OCI-LY3 (cell line): ENCODE measurements around the gene PFDN1.
A peak's percentile ranks its signal among the peaks of the same experiment; 100 is the strongest.

Source experiments
- H2AFZ ChIP-seq: fragments of 200-600, 300-600 bp; shearing (Covaris generic); 2 replicates; pipeline ENCODE4 v1.6.0; 2014; ENCODE audit warnings: antibody characterized with exemption, low read depth, low read length
- H3K27ac ChIP-seq: fragments of 200-600, 300-600 bp; sonication (generic); 2 replicates; pipeline ENCODE4 v1.5.1; 2014; ENCODE audit warnings: mild to moderate bottlenecking, low read length, moderate library complexity, mixed read lengths
- H3K27me3 ChIP-seq: fragments of 200-600, 300-600 bp; sonication (generic); 2 replicates; pipeline ENCODE4 v1.6.1; 2014; ENCODE audit warnings: low read depth, low read length, mixed read lengths
- H3K36me3 ChIP-seq: fragments of 200-600, 300-600 bp; sonication (generic); replicated peaks from 2 replicates; pipeline ENCODE3; 2014; ENCODE audit warnings: low read depth, low read length, mixed read lengths
- H3K4me1 ChIP-seq: fragments of 300-600, 200-600 bp; sonication (generic); 2 replicates; pipeline ENCODE4 v1.6.1; 2014; ENCODE audit warnings: low read length, mixed read lengths
- H3K4me2 ChIP-seq: fragments of 200-600, 300-600 bp; sonication (generic); 2 replicates; pipeline ENCODE4 v1.6.1; 2014; ENCODE audit warnings: low read length, mixed read lengths
- H3K4me3 ChIP-seq: fragments of 300-600, 200-600 bp; sonication (generic); 2 replicates; pipeline ENCODE4 v1.5.1; 2014; ENCODE audit warnings: antibody characterized with exemption, mild to moderate bottlenecking, low read length, moderate library complexity
- H3K79me2 ChIP-seq: fragments of 300-600, 200-600 bp; shearing (Covaris generic); 2 replicates; pipeline ENCODE4 v1.6.1; 2014; ENCODE audit warnings: mild to moderate bottlenecking, low read length, mixed read lengths
- H3K9ac ChIP-seq: fragments of 300-600, 200-600 bp; shearing (Covaris generic); 2 replicates; pipeline ENCODE4 v1.6.0; 2014; ENCODE audit warnings: mild to moderate bottlenecking, low read length, moderate library complexity
- H3K9me3 ChIP-seq: fragments of 200-600, 300-600 bp; shearing (Covaris generic); 2 replicates; pipeline ENCODE4 v1.6.1; 2014; ENCODE audit warnings: low read length, mixed read lengths; ENCODE audit not compliant: insufficient read depth
- H4K20me1 ChIP-seq: fragments of 200-600, 300-600 bp; sonication (generic); 2 replicates; pipeline ENCODE4 v1.6.1; 2016; ENCODE audit warnings: low read length, mixed read lengths; ENCODE audit not compliant: insufficient read depth
- EZH2phosphoT487 ChIP-seq: fragments of 200-600 bp; shearing (Covaris generic); IDR thresholded peaks from 2 replicates; pipeline ENCODE4 v1.6.1; 2018; ENCODE audit warnings: antibody characterized with exemption, mixed run types, low read depth
- TF ChIP-seq, protein P1 (sequence below): fragments of 200-600, 300-600 bp; sonication (generic); IDR thresholded peaks from 2 replicates; pipeline ENCODE4 v1.5.1; 2014; ENCODE audit warnings: antibody characterized with exemption, low read length, low read depth

PFDN1 gene

DNA sequence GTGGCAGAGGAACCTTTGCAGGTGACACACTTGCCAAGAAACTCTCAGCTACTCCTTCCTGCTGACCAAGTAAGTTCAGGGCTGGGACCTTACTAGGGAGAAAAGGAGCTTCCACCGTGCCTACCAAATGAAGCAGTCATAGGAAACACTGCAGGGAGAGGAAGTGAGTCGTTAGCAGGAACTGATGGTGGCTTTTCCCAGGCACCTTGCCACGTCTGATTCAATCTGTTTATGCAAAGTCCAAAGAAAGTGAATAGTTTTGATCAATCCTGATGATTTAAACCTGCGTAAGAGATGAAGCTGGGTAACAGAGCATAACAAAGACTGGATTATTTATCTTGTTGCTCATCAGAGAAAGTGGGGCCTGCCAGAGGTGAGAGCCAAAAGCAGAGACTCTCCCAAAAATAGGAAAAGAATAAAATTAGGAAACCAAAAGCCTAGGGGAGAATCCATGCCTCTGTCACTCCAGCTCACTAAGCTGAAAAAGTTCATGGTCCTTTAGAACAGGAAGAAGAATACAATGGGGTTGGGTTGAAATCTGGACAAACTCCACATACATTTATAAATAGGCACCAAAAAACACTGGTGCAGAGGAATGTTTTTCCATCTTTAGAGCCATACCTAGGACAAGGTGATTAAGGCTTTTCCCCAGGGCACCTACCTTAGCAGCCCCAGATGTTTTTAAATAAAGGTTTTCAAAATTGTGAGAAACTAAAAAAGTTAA, 9.3 kb upstream of the PFDN1 start:
- Histone ChIP-seq H3K4me3 (no peak overlapping the region), H2AFZ (peak overlapping the region; percentile 6; the same call in 1 of the 2 replicates), H3K4me2 (no peak overlapping the region), H3K9me3 (no peaks in the 10 kb centered on the region), H3K9ac (no peak overlapping the region), H3K27me3 (no peaks in the 10 kb centered on the region), H3K27ac (no peak overlapping the region), H3K79me2 (no peaks in the 10 kb centered on the region), H3K4me1 (no peaks in the 10 kb centered on the region), H3K36me3 (no peaks in the 10 kb centered on the region), H4K20me1 (no peaks in the 10 kb centered on the region)
- TF ChIP-seq, protein P1, sequence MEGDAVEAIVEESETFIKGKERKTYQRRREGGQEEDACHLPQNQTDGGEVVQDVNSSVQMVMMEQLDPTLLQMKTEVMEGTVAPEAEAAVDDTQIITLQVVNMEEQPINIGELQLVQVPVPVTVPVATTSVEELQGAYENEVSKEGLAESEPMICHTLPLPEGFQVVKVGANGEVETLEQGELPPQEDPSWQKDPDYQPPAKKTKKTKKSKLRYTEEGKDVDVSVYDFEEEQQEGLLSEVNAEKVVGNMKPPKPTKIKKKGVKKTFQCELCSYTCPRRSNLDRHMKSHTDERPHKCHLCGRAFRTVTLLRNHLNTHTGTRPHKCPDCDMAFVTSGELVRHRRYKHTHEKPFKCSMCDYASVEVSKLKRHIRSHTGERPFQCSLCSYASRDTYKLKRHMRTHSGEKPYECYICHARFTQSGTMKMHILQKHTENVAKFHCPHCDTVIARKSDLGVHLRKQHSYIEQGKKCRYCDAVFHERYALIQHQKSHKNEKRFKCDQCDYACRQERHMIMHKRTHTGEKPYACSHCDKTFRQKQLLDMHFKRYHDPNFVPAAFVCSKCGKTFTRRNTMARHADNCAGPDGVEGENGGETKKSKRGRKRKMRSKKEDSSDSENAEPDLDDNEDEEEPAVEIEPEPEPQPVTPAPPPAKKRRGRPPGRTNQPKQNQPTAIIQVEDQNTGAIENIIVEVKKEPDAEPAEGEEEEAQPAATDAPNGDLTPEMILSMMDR: no peak
- no peak for TF ChIP-seq EZH2phosphoT487

DNA sequence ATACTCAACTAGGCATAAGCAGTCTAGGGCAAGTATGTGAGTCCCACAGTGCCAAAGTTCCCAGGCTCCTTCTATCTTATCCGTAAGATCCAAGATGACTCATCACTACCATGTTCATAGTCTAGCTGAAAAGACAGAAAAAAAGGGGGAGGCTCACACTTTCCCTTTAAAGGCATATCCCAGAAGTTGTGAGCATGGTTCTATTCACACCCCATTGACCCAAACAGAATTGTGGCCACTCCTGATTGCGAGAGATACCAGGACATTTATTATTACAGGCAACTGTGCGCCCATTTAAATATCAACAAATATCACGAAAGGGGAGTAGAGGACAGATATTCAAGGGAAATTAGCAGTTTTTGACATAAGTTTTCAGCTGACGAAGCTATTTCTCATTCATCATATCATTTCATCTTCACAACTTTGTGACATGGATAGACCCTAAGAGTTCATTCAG, 8.1 kb upstream of the PFDN1 start:
- Histone ChIP-seq H3K4me2 (no peak overlapping the region), H3K27ac (no peak overlapping the region)
- TF ChIP-seq, protein P1: no peak
- TF ChIP-seq EZH2phosphoT487: no peak

DNA sequence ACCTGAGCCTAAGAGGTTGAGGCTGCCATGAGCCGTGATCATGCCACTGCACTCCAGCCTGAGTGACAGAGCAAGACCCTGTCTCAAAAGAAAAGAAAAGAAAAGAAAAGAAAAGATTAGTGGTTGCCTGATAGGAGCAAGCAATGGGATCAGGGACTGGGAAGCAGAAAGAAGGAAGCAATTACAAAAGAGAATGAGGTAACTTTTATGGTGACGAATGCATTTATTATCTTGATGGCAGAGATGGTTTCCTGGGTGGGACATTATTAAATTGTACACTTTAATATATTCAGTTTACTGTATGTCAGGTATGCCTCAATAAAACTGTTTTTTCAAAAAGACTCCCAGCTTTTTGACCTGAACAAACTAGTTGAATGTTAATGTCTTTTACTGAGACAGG, 7.5 kb upstream of the PFDN1 start:
- Histone ChIP-seq H3K4me1 (no peaks in the 10 kb centered on the region), H3K9ac (no peak overlapping the region), H3K4me3 (no peak overlapping the region), H2AFZ (no peak overlapping the region), H3K79me2 (no peaks in the 10 kb centered on the region), H3K4me2 (no peak overlapping the region), H3K27ac (no peak overlapping the region), H3K27me3 (no peaks in the 10 kb centered on the region), H3K36me3 (no peaks in the 10 kb centered on the region), H3K9me3 (no peaks in the 10 kb centered on the region), H4K20me1 (no peaks in the 10 kb centered on the region)
- no peak for TF ChIP-seq EZH2phosphoT487
- TF ChIP-seq, protein P1: no peak

More for the DNA sequence above, 8.1 kb upstream of the PFDN1 start:
- Histone ChIP-seq H3K4me3 (no peak overlapping the region), H3K79me2 (no peaks in the 10 kb centered on the region), H4K20me1 (no peaks in the 10 kb centered on the region), H3K9me3 (no peaks in the 10 kb centered on the region), H3K36me3 (no peaks in the 10 kb centered on the region), H3K27me3 (no peaks in the 10 kb centered on the region), H3K9ac (no peak overlapping the region), H2AFZ (no peak overlapping the region), H3K4me1 (no peaks in the 10 kb centered on the region)

DNA sequence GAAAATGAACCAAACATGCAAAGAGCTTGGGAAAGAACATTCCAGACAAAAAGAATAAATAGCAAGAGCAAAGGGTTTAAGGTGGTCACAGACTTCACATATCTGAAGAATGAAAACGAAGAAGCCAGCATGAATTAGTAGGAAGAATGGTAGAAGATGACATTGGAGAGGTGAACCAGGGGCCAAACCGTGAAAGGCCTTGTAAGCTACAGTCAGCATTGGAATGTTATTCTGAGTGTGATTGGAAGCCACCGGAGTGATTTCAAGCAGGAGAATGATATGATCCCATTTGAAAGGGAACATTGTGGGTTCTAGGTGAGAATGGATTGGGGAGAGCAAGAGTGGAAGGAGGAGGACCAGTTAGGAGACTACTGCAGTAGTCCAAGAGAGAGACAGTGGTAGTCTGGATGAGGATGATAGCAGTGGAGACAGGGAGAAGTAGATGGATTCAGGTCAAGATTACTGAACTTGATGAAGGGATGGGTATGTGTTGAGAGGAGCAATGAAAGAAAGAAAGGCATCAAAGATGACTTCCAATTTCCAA, 6.9 kb upstream of the PFDN1 start:
- Histone ChIP-seq H3K4me3 (no peak overlapping the region), H2AFZ (no peak overlapping the region), H4K20me1 (no peaks in the 10 kb centered on the region), H3K4me2 (no peak overlapping the region), H3K9ac (no peak overlapping the region), H3K27me3 (no peaks in the 10 kb centered on the region), H3K79me2 (no peaks in the 10 kb centered on the region), H3K4me1 (no peaks in the 10 kb centered on the region), H3K36me3 (no peaks in the 10 kb centered on the region), H3K27ac (no peak overlapping the region), H3K9me3 (no peaks in the 10 kb centered on the region)
- no peak for TF ChIP-seq EZH2phosphoT487
- TF ChIP-seq, protein P1: no peak
